AG04450 (cell line): ENCODE measurements around the gene BANP. TPM values are rescaled to one million over a fixed set of nuclear protein-coding genes. Genes with fewer than 3 reads are reported as not detected.
"Not testable (repeated sequence)": the region's sequence is repeated elsewhere in the genome, so short reads cannot be mapped to it uniquely, and the experiment has no call there.

Experiments used
- CTCF ChIA-PET: fragments of 300-600, 350-600 bp; formaldehyde crosslinking; extraction: SDS; loops from one replicate; lab custom pipeline; 2022; ENCODE audit warnings: antibody characterized with exemption, inconsistent platforms; lab: Charles Lee
- POLR2A ChIA-PET: fragments of 350-600 bp; formaldehyde crosslinking; extraction: SDS; loops from one replicate; lab custom pipeline; 2021; ENCODE audit warnings: antibody characterized with exemption, inconsistent platforms; lab: Yijun Ruan, JAX
- DNase-seq: peaks from one replicate; pipeline ENCODE4 v3.0.0-alpha.2; 2011; ENCODE audit warnings: low read depth, low spot score
- H3K27ac ChIP-seq: one replicate; pipeline ENCODE4 v1.5.1; 2012; ENCODE audit warnings: low read depth, low read length, control low read depth
- H3K27me3 ChIP-seq: one replicate; pipeline ENCODE4 v1.6.0; 2012; ENCODE audit warnings: low read length; ENCODE audit not compliant: control insufficient read depth, insufficient read depth
- H3K4me3 ChIP-seq: 2 replicates; pipeline ENCODE4 v1.5.1; 2011; ENCODE audit warnings: mild to moderate bottlenecking, low read depth, low read length, control low read depth
- H3K9me3 ChIP-seq: 2 replicates; pipeline ENCODE4 v1.5.1; 2012; ENCODE audit warnings: low read length; ENCODE audit not compliant: control insufficient read depth, insufficient read depth
- CTCF ChIP-seq: IDR thresholded peaks from 2 replicates; pipeline ENCODE4 v1.5.1; 2011; ENCODE audit warnings: low read depth, low read length, control low read depth, inconsistent platforms
- polyA plus RNA-seq: library from polyadenylated mRNA; depleted of rRNA; stranded (reverse); fragments of >200 nt; gene quantifications from 2 replicates; pipeline ENCODE4 v1.2.3, GENCODE V29; 2011

The BANP gene
- polyA plus RNA-seq, 1 experiment, result 18.6 TPM

- TF ChIP-seq CTCF, result no peak
- POLR2A ChIA-PET, result interaction anchor here (0.6 kb wide), 1 partner anchor 81 kb away, joined by 3 read pairs; no protein-coding TSS in a partner anchor
- no peak overlapping the region for H3K4me3 ChIP-seq
- CTCF ChIA-PET, result no interaction called here
- DNase-seq, result no peak
- H3K27me3 ChIP-seq, result no peaks in the 10 kb centered on the region
- H3K9me3 ChIP-seq, result no peaks in the 10 kb centered on the region; the same call in 1 of the 2 replicates
- no peak overlapping the region for H3K27ac ChIP-seq
Measured at GRCh38 chr16:88023786-88024185, 72.6 kb downstream of the BANP start.

- not testable (repeated sequence) for DNase-seq
- peak; percentile 62 for TF ChIP-seq CTCF
- H3K27ac ChIP-seq, result peak overlapping the region; percentile 57
Measured at GRCh38 chr16:88024491-88025085, 73.4 kb downstream of the BANP start.

GRCh38 chr16:88025086-88025492 lies 73.9 kb downstream of the BANP start:
- CTCF ChIA-PET, H3K9me3 ChIP-seq, H3K27me3 ChIP-seq, H3K4me3 ChIP-seq, POLR2A ChIA-PET: not testable (repeated sequence)
- peak overlapping the region; percentile 73 for H3K27ac ChIP-seq
- DNase-seq, result peak; percentile 51
- peak; percentile 50 for TF ChIP-seq CTCF

More at GRCh38 chr16:88024491-88025085, 73.4 kb downstream of the BANP start:
- H3K27me3 ChIP-seq, POLR2A ChIA-PET, H3K9me3 ChIP-seq, CTCF ChIA-PET, H3K4me3 ChIP-seq: not testable (repeated sequence)

- H3K4me3 ChIP-seq, H3K27me3 ChIP-seq, H3K27ac ChIP-seq, CTCF ChIA-PET, POLR2A ChIA-PET, DNase-seq, H3K9me3 ChIP-seq: not testable (repeated sequence)
Measured at GRCh38 chr16:88025828-88026555, 74.8 kb downstream of the BANP start.

- Histone ChIP-seq H3K4me3 (no peak overlapping the region), H3K27ac (no peak overlapping the region), H3K27me3 (no peaks in the 10 kb centered on the region), H3K9me3 (no peaks in the 10 kb centered on the region)
- ChIA-PET POLR2A (no interaction called here), CTCF (no interaction called here)
- no peak for TF ChIP-seq CTCF
- DNase-seq, result no peak
Measured at GRCh38 chr16:88026964-88027938, 76.0 kb downstream of the BANP start.

GRCh38 chr16:88028177-88028930 lies 77.1 kb downstream of the BANP start:
- POLR2A ChIA-PET, result interaction anchor here (0.6 kb wide), 1 partner anchor 14 kb away, joined by 3 read pairs; no protein-coding TSS in a partner anchor
- DNase-seq, result not testable (repeated sequence)

More at GRCh38 chr16:88028177-88028930, 77.1 kb downstream of the BANP start:
- H3K27ac ChIP-seq, CTCF ChIA-PET, H3K9me3 ChIP-seq, H3K27me3 ChIP-seq, H3K4me3 ChIP-seq: not testable (repeated sequence)
